ENCODE measurements around the gene PIK3C3. TPM values are rescaled to one million over a fixed set of nuclear protein-coding genes. Genes with fewer than 3 reads are reported as not detected.

PIK3C3 gene
- total and polyA plus RNA-seq, 5 donors: 18.0 to 40.6 (median 38.7) TPM

- Histone ChIP-seq H3K4me1 (ENCODE audit: control insufficient read depth, insufficient read depth, low read length) (no peaks in the 10 kb centered on the region), H3K27ac (ENCODE audit: low read length) (no peak overlapping the region), H3K9me3 (ENCODE audit: control insufficient read depth, low read length) (no peaks in the 10 kb centered on the region), H3K27me3 (ENCODE audit: control insufficient read depth, insufficient read depth) (no peaks in the 10 kb centered on the region), H3K4me3 (ENCODE audit: low read length) (no peak overlapping the region)
- WGBS: 86% methylated on average over 2 of the region's 2 CpGs
- intact Hi-C loops (cut with DNase I): no loop called here
- ATAC-seq (no peak), DNase-seq (no peak)
These were observed 176.9 kb downstream of the PIK3C3 start for GRCh38 chr18:42131930-42132244.
